Loucy (cell line): ENCODE measurements around the gene MSL1.

Experiments
- H2AFZ ChIP-seq: fragments of 200-600 bp; sonication (generic); 2 replicates; pipeline ENCODE4 v1.6.0; 2016; ENCODE audit warnings: antibody characterized with exemption, mild to moderate bottlenecking, low read length, moderate library complexity
- H3F3A ChIP-seq: fragments of 200-600 bp; 2 replicates; pipeline ENCODE4 v1.6.0; 2016; ENCODE audit warnings: antibody characterized with exemption, low read depth, mild to moderate bottlenecking
- H3K27me3 ChIP-seq: fragments of 200-600 bp; sonication (generic); 2 replicates; pipeline ENCODE4 v1.6.1; 2014; ENCODE audit warnings: low read length, mild to moderate bottlenecking; ENCODE audit not compliant: insufficient read depth, poor library complexity, severe bottlenecking
- H3K36me3 ChIP-seq: fragments of 200-600 bp; sonication (generic); 2 replicates; pipeline ENCODE4 v1.6.1; 2016; ENCODE audit warnings: low read length; ENCODE audit not compliant: insufficient read depth
- H3K4me1 ChIP-seq: fragments of 200-600 bp; sonication (generic); 2 replicates; pipeline ENCODE4 v1.5.1; 2014; ENCODE audit warnings: low read length, mild to moderate bottlenecking; ENCODE audit not compliant: insufficient read depth, poor library complexity, severe bottlenecking
- H3K4me2 ChIP-seq: fragments of 200-600 bp; sonication (generic); 2 replicates; pipeline ENCODE4 v1.6.0; 2014; ENCODE audit warnings: antibody characterized with exemption, low read length, low read depth, mild to moderate bottlenecking; ENCODE audit not compliant: poor library complexity, severe bottlenecking
- H3K4me3 ChIP-seq: fragments of 200-600 bp; sonication (generic); 2 replicates; pipeline ENCODE4 v1.5.1; 2014; ENCODE audit warnings: low read length, mild to moderate bottlenecking, mixed read lengths; ENCODE audit not compliant: poor library complexity, severe bottlenecking
- H3K79me2 ChIP-seq: fragments of 200-600 bp; sonication (generic); 2 replicates; pipeline ENCODE4 v1.6.1; 2014; ENCODE audit warnings: low read length; ENCODE audit not compliant: insufficient read depth
- H3K9ac ChIP-seq: fragments of 200-600 bp; sonication (generic); 2 replicates; pipeline ENCODE4 v1.6.0; 2014; ENCODE audit warnings: mild to moderate bottlenecking, low read depth, low read length, moderate library complexity; ENCODE audit not compliant: poor library complexity, severe bottlenecking
- H3K9me2 ChIP-seq: fragments of 200-600 bp; sonication (generic); replicated peaks from 2 replicates; pipeline ENCODE4 v1.6.1; 2016; ENCODE audit warnings: low read depth, low read length, mixed read lengths
- H3K9me3 ChIP-seq: fragments of 200-600 bp; sonication (generic); 2 replicates; pipeline ENCODE4 v1.6.1; 2014; ENCODE audit warnings: mild to moderate bottlenecking, antibody characterized with exemption, low read length, low read depth; ENCODE audit not compliant: insufficient read depth
- H4K20me1 ChIP-seq: fragments of 200-600 bp; sonication (generic); 2 replicates; pipeline ENCODE4 v1.6.0; 2014; ENCODE audit warnings: antibody characterized with exemption, low read length, mild to moderate bottlenecking; ENCODE audit not compliant: insufficient read depth, poor library complexity, severe bottlenecking
- EZH2phosphoT487 ChIP-seq: fragments of 200-600 bp; IDR thresholded peaks from 2 replicates; pipeline ENCODE4 v1.6.1; 2018; ENCODE audit warnings: antibody characterized with exemption, mild to moderate bottlenecking, moderate library complexity, borderline replicate concordance
- TF ChIP-seq, protein P1 (sequence below): fragments of 200-600 bp; sonication (generic); conservative IDR thresholded peaks from 2 replicates; pipeline ENCODE4 v1.5.1; 2014; ENCODE audit warnings: mild to moderate bottlenecking, antibody characterized with exemption, low read length

Gene MSL1

GRCh38 chr17:40108970-40109824 lies 12.6 kb upstream of the MSL1 start:
- no peak overlapping the region for H3K4me3 ChIP-seq
- no peaks in the 10 kb centered on the region for H4K20me1 ChIP-seq
- H3K9ac ChIP-seq = no peak overlapping the region
- H3K4me2 ChIP-seq = no peak overlapping the region
- H2AFZ ChIP-seq = no peak overlapping the region
- H3K4me1 ChIP-seq = peaks cover 61% of the 10 kb centered on the region
- no peaks in the 10 kb centered on the region for H3K36me3 ChIP-seq
- TF ChIP-seq, protein P1, sequence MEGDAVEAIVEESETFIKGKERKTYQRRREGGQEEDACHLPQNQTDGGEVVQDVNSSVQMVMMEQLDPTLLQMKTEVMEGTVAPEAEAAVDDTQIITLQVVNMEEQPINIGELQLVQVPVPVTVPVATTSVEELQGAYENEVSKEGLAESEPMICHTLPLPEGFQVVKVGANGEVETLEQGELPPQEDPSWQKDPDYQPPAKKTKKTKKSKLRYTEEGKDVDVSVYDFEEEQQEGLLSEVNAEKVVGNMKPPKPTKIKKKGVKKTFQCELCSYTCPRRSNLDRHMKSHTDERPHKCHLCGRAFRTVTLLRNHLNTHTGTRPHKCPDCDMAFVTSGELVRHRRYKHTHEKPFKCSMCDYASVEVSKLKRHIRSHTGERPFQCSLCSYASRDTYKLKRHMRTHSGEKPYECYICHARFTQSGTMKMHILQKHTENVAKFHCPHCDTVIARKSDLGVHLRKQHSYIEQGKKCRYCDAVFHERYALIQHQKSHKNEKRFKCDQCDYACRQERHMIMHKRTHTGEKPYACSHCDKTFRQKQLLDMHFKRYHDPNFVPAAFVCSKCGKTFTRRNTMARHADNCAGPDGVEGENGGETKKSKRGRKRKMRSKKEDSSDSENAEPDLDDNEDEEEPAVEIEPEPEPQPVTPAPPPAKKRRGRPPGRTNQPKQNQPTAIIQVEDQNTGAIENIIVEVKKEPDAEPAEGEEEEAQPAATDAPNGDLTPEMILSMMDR = peak; percentile 48
- no peak for TF ChIP-seq EZH2phosphoT487
- H3K9me2 ChIP-seq = no peaks in the 10 kb centered on the region
- no peaks in the 10 kb centered on the region for H3F3A ChIP-seq
- H3K9me3 ChIP-seq = no peaks in the 10 kb centered on the region
- no peaks in the 10 kb centered on the region for H3K27me3 ChIP-seq
- H3K79me2 ChIP-seq = no peaks in the 10 kb centered on the region

GRCh38 chr17:40110026-40110845 lies 11.5 kb upstream of the MSL1 start:
- H3K9me3 ChIP-seq = no peaks in the 10 kb centered on the region
- H3F3A ChIP-seq = no peaks in the 10 kb centered on the region
- H2AFZ ChIP-seq = 0 out of 2 replicates have a peak overlapping the region, but pooled peaks have one; percentile 15
- H3K4me1 ChIP-seq = peaks cover 55% of the 10 kb centered on the region
- no peaks in the 10 kb centered on the region for H3K79me2 ChIP-seq
- H3K27me3 ChIP-seq = no peaks in the 10 kb centered on the region
- H3K4me2 ChIP-seq = peak overlapping the region; percentile 84
- H3K36me3 ChIP-seq = no peaks in the 10 kb centered on the region
- peak overlapping the region; percentile 69 for H3K9ac ChIP-seq
- no peaks in the 10 kb centered on the region for H3K9me2 ChIP-seq
- TF ChIP-seq, protein P1 = no peak
- no peak for TF ChIP-seq EZH2phosphoT487
- no peak overlapping the region for H3K4me3 ChIP-seq
- no peaks in the 10 kb centered on the region for H4K20me1 ChIP-seq

DNA sequence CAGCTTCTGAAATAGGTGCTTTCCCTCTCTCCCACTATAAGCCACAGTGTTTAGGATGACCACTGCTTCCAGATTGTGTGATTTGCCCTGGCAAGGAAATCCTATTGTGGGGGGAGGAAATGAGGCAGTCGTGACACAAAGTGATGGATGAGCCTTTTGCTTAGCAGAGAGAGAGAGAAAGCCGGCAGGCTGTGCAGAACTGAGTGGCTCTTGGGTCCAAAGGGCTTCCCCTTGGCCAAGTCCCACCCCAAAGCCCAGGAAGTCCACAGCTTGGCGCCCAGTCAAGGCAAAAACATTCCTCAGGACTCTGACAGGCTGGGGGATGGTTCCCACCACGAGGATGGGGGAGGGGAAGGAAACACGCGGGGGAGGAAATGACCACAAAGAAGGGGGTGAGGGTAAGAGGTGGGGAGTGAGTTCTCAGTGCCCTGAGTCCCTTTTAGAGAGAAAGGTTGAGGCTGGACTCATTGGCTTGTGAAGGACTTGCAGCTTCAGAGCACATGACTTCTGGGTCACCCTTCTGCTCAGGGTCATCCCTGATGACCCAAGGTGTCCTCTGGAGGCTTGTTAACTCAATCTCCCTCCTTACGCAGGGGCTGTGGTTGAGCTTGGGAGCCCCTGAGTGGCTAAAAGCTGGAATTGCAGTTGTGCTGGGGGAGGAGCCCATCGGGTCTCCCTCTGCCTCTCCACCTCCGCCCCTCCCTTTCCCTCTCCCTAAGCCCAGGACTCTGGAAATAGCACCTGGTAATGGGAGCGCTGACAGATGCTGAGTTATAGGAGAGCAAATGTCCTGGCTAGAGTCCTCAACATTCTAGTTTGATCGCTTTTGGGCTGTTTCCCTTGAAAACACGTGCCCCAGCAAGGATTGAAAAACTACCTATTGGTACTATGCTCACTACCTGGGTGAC lies 10.3 kb upstream of the MSL1 start:
- Histone ChIP-seq H3K4me1 (peaks cover 45% of the 10 kb centered on the region), H3K4me3 (peak overlapping the region; percentile 69), H3K27me3 (no peaks in the 10 kb centered on the region), H3K9ac (peak overlapping the region; percentile 69), H3K79me2 (no peaks in the 10 kb centered on the region), H3K4me2 (peak overlapping the region; percentile 84), H3F3A (no peaks in the 10 kb centered on the region), H3K9me3 (no peaks in the 10 kb centered on the region), H3K36me3 (no peaks in the 10 kb centered on the region), H3K9me2 (no peaks in the 10 kb centered on the region), H4K20me1 (no peaks in the 10 kb centered on the region), H2AFZ (peak overlapping the region; percentile 87)
- TF ChIP-seq, protein P1 = peak; percentile 85
- TF ChIP-seq EZH2phosphoT487 = no peak
